Erythroblast (primary cell): Measurements from ENCODE around the gene NPHP4.

Experiments used
- GATA1 ChIP-seq: IDR thresholded peaks from 2 replicates; pipeline ENCODE4 v1.6.1; 2011; ENCODE audit warnings: low read depth, mild to moderate bottlenecking, control low read depth, low read length, moderate library complexity
- POLR2A ChIP-seq: IDR thresholded peaks from 2 replicates; pipeline ENCODE4 v1.6.1; 2011; ENCODE audit warnings: mild to moderate bottlenecking, low read length

DNA sequence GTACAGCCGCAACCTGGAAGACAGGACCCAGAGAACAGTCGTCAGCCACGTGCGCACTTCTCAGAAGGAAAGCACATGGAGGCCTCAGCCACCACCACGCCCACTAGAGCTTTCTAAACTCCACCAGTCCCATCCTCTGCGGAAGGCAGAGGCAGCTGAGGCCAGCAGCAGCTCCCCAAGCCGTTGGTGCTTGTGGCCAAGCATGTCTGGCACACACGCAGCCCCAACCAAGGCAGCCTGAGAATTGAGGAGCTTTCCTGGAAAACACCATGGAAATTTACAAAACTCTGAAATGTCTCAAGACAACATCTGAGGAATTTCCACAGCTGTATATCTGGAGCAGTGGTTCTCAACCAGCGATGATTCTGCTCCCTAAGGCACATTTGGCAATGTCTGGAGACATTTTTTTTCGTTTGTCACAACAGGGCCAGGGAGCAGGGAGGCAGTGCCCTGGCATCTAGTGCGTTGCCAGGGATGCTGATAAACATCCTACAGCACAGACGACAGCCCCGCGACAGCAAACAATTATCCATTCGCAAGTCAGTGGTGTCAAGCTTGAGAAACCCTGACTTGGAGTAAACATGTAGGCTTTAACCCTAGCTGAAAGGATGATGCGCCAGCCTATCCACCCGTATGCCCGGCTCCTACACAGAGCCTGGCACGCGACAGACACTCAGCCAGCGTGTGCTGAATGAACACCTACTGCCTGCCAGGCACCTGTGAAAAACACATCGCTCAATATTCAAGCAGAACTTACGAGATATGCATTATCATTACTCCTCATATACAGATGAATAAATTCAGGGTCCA lies 24.7 kb downstream of the NPHP4 start:
- TF ChIP-seq POLR2A, result no peak
- no peak for TF ChIP-seq GATA1
